MCF 10A (cell line): ENCODE measurements around the gene CFB. TPM values are rescaled to one million over a fixed set of nuclear protein-coding genes. Genes with fewer than 3 reads are reported as not detected.

Experiments
- BruUV-seq: library from RNA; stranded (reverse); fragments of 400-500 nt; replicated peaks from 2 replicates; lab custom pipeline; 2021; lab: Mats Ljungman, UMichigan
- CTCF ChIA-PET: fragments of 300-600 bp; sonication (Branson Sonifier 250); formaldehyde crosslinking; extraction: SDS; loops from one replicate; lab custom pipeline; 2021; ENCODE audit warnings: antibody characterized with exemption, inconsistent platforms; lab: Yijun Ruan, JAX
- POLR2A ChIA-PET: fragments of 300-600, 350-650 bp; sonication (Branson Sonifier 250); formaldehyde crosslinking; extraction: SDS; loops from one replicate; lab custom pipeline; 2020; ENCODE audit warnings: antibody characterized with exemption, inconsistent platforms; lab: Yijun Ruan, JAX
- DNase-seq: peaks from one replicate; pipeline ENCODE4 v3.0.0-alpha.2; 2018; ENCODE audit not compliant: unreplicated experiment
- H3K27ac Mint-ChIP-seq: one replicate; pipeline ENCODE4 v1.8.0; 2022; ENCODE audit warnings: mild to moderate bottlenecking, low read depth, mixed read lengths; ENCODE audit not compliant: unreplicated experiment
- H3K27me3 Mint-ChIP-seq: one replicate; pipeline ENCODE4 v1.8.0; 2022; ENCODE audit warnings: mixed read lengths; ENCODE audit not compliant: insufficient read depth, unreplicated experiment
- H3K36me3 Mint-ChIP-seq: one replicate; pipeline ENCODE4 v1.8.0; 2022; ENCODE audit warnings: mild to moderate bottlenecking, moderate library complexity, mixed read lengths; ENCODE audit not compliant: insufficient read depth, unreplicated experiment
- H3K4me1 Mint-ChIP-seq: one replicate; pipeline ENCODE4 v1.8.0; 2022; ENCODE audit warnings: mixed read lengths; ENCODE audit not compliant: insufficient read depth, unreplicated experiment
- H3K4me3 Mint-ChIP-seq: one replicate; pipeline ENCODE4 v1.8.0; 2022; ENCODE audit warnings: mild to moderate bottlenecking, moderate library complexity, mixed read lengths; ENCODE audit not compliant: unreplicated experiment
- H3K9me3 Mint-ChIP-seq: one replicate; pipeline ENCODE4 v1.8.0; 2022; ENCODE audit warnings: mixed read lengths; ENCODE audit not compliant: unreplicated experiment
- intact Hi-C: fragments of 100-400 bp; cut with micrococcal nuclease; formaldehyde crosslinking; loops from 2 replicates; pipeline ENCODE4 v1.14.1; 2022
- total RNA-seq: library from RNA; stranded (reverse); gene quantifications from 2 replicates; pipeline ENCODE4 v1.2.3, GENCODE V29; 2022
- TF ChIP-seq, protein P1 (sequence below): fragments of 200-600 bp; IDR thresholded peaks from one replicate; pipeline ENCODE4 v1.8.0; 2022; ENCODE audit warnings: antibody characterized with exemption, mild to moderate bottlenecking; ENCODE audit not compliant: unreplicated experiment

The CFB gene
- total RNA-seq, 1 experiment from 2014 or later, result 24.6 TPM

GRCh38 chr6:31956796-31957195, 10.9 kb downstream of the CFB start:
- intact Hi-C loops, result loop anchor here (10.0 kb wide), 1 partner anchor 122 kb away; no protein-coding TSS in a partner anchor

DNA sequence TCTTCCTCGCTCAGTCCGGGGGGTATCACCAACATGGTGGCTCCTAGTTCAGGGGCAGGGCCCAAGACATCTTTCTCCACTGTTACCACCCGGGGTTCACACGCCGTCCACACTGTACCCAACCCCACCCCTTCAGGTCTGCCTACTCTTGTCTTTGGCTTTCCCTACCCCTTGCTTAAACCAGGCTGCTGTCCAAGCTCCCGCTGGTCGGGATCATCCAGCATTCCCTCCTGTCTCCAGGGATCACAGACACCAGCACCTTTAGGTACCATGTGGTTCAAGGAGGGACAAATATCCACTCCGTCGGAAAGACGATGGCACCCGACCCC, 12.5 kb downstream of the CFB start:
- H3K4me1 Mint-ChIP-seq, result peaks cover 9% of the 10 kb centered on the region

More at GRCh38 chr6:31956796-31957195, 10.9 kb downstream of the CFB start:
- peaks cover 9% of the 10 kb centered on the region for H3K4me1 Mint-ChIP-seq
- H3K36me3 Mint-ChIP-seq, result peaks cover 74% of the 10 kb centered on the region
- ChIA-PET CTCF (interaction anchor here (0.6 to 1.2 kb wide), 5 partner anchors 9 to 558 kb away, joined by 3 to 5 read pairs (median 3); partner anchors contain the start of gene LY6G5C), POLR2A (interaction anchor here (0.6 to 3.5 kb wide), 5 partner anchors 11 to 302 kb away, joined by 3 to 41 read pairs (median 3); partner anchors contain the start of genes CFB and EHMT2)
- no peak overlapping the region for H3K27ac Mint-ChIP-seq
- H3K27me3 Mint-ChIP-seq, result no peaks in the 10 kb centered on the region
- TF ChIP-seq, protein P1, sequence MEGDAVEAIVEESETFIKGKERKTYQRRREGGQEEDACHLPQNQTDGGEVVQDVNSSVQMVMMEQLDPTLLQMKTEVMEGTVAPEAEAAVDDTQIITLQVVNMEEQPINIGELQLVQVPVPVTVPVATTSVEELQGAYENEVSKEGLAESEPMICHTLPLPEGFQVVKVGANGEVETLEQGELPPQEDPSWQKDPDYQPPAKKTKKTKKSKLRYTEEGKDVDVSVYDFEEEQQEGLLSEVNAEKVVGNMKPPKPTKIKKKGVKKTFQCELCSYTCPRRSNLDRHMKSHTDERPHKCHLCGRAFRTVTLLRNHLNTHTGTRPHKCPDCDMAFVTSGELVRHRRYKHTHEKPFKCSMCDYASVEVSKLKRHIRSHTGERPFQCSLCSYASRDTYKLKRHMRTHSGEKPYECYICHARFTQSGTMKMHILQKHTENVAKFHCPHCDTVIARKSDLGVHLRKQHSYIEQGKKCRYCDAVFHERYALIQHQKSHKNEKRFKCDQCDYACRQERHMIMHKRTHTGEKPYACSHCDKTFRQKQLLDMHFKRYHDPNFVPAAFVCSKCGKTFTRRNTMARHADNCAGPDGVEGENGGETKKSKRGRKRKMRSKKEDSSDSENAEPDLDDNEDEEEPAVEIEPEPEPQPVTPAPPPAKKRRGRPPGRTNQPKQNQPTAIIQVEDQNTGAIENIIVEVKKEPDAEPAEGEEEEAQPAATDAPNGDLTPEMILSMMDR, result no peak
- no TSS peak for BruUV-seq
- H3K4me3 Mint-ChIP-seq, result peak overlapping the region; percentile 88
- DNase-seq, result no peak
- H3K9me3 Mint-ChIP-seq, result no peaks in the 10 kb centered on the region

DNA sequence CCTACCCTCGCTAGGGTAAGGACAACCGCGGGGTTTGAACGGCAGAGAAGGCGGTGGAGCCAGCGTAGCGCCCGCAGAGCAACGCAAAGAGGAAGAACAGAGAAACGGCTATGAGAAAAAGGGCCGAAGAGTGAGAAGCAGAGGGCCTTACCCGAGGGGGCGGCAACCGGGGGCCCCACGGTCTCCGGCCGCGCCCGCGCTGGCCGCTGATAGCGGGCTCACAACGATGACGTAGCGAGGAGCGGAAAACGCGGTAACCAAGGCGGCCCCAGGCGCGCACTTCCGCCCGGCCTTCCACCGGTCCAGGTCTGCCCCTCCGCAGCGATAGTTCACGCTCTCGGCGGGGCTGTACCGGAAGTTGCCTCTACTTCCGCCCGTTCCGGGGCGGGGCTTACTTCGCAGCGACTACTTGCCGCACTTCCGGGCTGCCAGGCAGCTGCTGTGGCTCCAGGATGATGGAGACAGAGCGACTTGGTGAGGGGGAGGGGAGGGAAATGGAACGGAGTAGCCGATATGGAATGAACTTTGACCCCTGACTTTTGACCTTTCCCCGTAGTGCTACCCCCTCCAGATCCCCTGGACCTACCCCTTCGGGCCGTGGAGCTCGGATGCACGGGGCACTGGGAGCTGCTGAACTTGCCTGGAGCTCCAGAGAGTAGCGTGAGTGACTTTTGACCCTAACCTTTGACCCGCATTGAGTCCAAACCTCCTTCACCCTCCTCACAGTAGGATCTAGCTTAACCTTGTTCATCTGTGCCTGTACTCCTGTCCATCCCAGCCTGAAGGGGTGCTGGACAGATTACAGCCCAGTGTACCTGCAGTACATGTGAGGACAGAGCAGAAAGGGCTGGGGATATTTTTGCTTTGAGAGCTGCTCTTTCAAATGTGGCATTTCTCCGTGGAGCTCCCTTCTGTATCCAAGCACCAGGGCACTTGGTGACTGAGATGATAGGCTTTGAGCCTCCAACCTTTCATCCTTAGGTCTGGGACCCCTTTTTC, 13.1 kb downstream of the CFB start, which contains the start of the genes NELFE and SKIC2:
Gene NELFE (minus strand): TSS at position 231 of the 999 bp plus-strand sequence. CDS start 525 bp downstream, outside the sequence.
Gene SKIC2 (plus strand): TSS at position 435 of the 999 bp plus-strand sequence. CDS start 18 bp downstream, at position 453.
- TF ChIP-seq, protein P1, result no peak
- DNase-seq, result peak; percentile 96
- POLR2A ChIA-PET, result interaction anchor here (0.5 to 3.5 kb wide), 20 partner anchors 10 to 416 kb away, joined by 3 to 109 read pairs (median 4); partner anchors contain the start of genes CFB, DXO, EHMT2 and FKBPL
- Mint-ChIP-seq H3K4me3 (peak within 1 kb of the TSS; percentile 88), H3K4me1 (peaks cover 9% of the 10 kb centered on the region), H3K27me3 (no peaks in the 10 kb centered on the region), H3K27ac (peak within 1 kb of the TSS; percentile 97), H3K36me3 (peaks cover 76% of the 10 kb centered on the region), H3K9me3 (no peaks in the 10 kb centered on the region)
- CTCF ChIA-PET, result interaction anchor here (0.6 to 0.7 kb wide), 4 partner anchors 71 to 901 kb away, joined by 3 to 5 read pairs (median 4); no protein-coding TSS in a partner anchor
- intact Hi-C loops, result loop anchor here (1.0 to 10.0 kb wide), 2 partner anchors 12 to 124 kb away; no protein-coding TSS in a partner anchor
- BruUV-seq, result TSS peak; percentile 66

More for the DNA sequence above, 12.5 kb downstream of the CFB start:
- Mint-ChIP-seq H3K4me3 (peak overlapping the region; percentile 88), H3K9me3 (no peaks in the 10 kb centered on the region), H3K27me3 (no peaks in the 10 kb centered on the region), H3K27ac (peak overlapping the region; percentile 97), H3K36me3 (peaks cover 83% of the 10 kb centered on the region)
- POLR2A ChIA-PET, result interaction anchor here (0.8 to 3.5 kb wide), 11 partner anchors 9 to 416 kb away, joined by 3 to 109 read pairs (median 5); partner anchors contain the start of genes CFB, DXO, EHMT2 and FKBPL
- intact Hi-C loops, result loop anchor here (10.0 kb wide), 1 partner anchor 124 kb away; no protein-coding TSS in a partner anchor
- TF ChIP-seq, protein P1, result no peak
- CTCF ChIA-PET, result interaction anchor here (0.7 kb wide), 1 partner anchor 70 kb away, joined by 3 read pairs; no protein-coding TSS in a partner anchor
- no peak for DNase-seq
- BruUV-seq, result no TSS peak
